Measurements from ENCODE around the gene CNOT10.
"Not testable (repeated sequence)": the region's sequence is repeated elsewhere in the genome, so short reads cannot be mapped to it uniquely, and the experiment has no call there.

Gene CNOT10

GRCh38 chr3:32644380-32644779 lies 40.6 kb upstream of the CNOT10 start:
- ChIA-PET CTCF (no interaction called here), POLR2A (no interaction called here)
- TF ChIP-seq L3MBTL2 (conservative IDR thresholded peaks at IDR 0.05) = no peak
- TF ChIP-seq ELF4 (IDR thresholded peaks at IDR 0.05) = no peak
- TF ChIP-seq FOXA1 (IDR thresholded peaks at IDR 0.05) = no peak
- no peak for TF ChIP-seq SUZ12 (IDR thresholded peaks at IDR 0.05)
- TF ChIP-seq HDGF (IDR thresholded peaks at IDR 0.05; ENCODE audit: borderline replicate concordance) = no peak
- no peak for DNase-seq (ENCODE audit: extremely low spot score)

DNA sequence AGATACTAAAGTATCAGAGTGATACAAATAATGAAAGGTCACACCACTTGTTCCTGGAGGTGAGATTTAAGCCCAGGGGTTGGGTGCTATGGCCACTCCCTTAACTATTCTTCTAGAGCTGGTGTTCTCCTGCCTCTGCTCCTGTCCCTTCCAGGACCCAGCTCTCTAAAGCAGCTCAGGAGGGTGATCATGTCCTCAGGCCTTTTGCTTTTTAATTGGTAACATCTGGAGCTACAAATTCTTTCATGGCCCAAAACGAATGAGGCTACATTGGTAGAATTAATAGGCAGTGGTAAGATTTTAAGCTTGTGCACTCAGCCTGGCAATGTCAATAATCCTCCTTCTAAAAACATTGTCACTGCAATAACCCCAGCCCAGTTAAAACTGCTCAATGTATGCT lies 38.2 kb upstream of the CNOT10 start:
- POLR2A ChIA-PET = no interaction called here
- DNase-seq (ENCODE audit: extremely low spot score) = no peak
- CTCF ChIA-PET = no interaction called here
- TF ChIP-seq LEF1 (IDR thresholded peaks at IDR 0.05; ENCODE audit: borderline replicate concordance) = no peak
- no peak for TF ChIP-seq FOXA1 (IDR thresholded peaks at IDR 0.05)
- TF ChIP-seq TARDBP (IDR thresholded peaks at IDR 0.05) = no peak
- TF ChIP-seq NFRKB (IDR thresholded peaks at IDR 0.05) = no peak
- TF ChIP-seq FOXM1 (IDR thresholded peaks at IDR 0.05; ENCODE audit: borderline replicate concordance) = no peak
- TF ChIP-seq L3MBTL2 (conservative IDR thresholded peaks at IDR 0.05) = no peak
- no peak for TF ChIP-seq SUZ12 (IDR thresholded peaks at IDR 0.05)
- TF ChIP-seq HDGF (IDR thresholded peaks at IDR 0.05; ENCODE audit: borderline replicate concordance) = no peak
- TF ChIP-seq ZNF384 (IDR thresholded peaks at IDR 0.05) = no peak
- no peak for TF ChIP-seq SP1 (IDR thresholded peaks at IDR 0.05)
- TF ChIP-seq FOXK2 (IDR thresholded peaks at IDR 0.05) = no peak
- TF ChIP-seq PKNOX1 (IDR thresholded peaks at IDR 0.05) = no peak
- TF ChIP-seq ELF4 (IDR thresholded peaks at IDR 0.05) = no peak
- no peak for TF ChIP-seq CTBP1 (IDR thresholded peaks at IDR 0.05; ENCODE audit: borderline replicate concordance)
- no peak for TF ChIP-seq BHLHE40 (IDR thresholded peaks at IDR 0.05; ENCODE audit: borderline replicate concordance)
- no peak for TF ChIP-seq ARNT (IDR thresholded peaks at IDR 0.05)

DNA sequence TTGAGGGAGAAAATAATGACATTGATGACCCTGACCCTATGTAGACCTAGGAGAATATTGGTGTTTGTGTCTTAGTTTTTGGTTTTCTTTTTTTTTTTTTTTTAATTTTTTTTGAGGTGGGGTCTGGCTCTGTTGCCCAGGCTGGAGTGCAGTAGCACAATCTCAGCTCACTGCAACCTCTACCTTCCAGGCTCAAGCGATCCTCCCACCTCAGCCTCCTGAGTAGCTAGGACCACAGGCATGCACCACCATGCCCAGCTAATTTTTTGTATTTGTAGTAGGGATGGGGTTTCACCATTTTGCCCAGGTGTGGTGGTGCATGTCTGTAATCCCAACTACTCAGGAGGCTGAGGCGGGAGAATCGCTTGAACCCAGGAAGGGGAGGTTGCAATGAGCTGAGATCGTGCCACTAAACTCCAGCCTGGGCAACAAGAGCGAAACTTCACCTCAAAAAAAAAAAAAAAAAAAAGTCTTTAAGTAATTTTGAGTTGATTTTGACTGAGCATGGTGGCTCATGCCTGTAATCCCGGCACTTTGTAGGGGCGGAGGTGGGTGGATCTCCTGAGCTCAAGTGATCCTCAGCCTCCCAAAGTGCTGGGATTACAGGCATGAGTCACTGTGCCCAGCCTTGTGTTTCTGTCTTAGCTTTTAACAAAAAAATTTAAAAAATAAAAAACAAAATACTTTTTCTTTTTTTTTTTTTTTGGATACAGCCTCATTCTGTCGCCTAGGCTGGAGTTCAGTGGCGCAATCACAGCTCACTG lies 32.5 kb upstream of the CNOT10 start:
- ChIA-PET CTCF (interaction anchor here (1.1 kb wide), 1 partner anchor 9 kb away, joined by 3 read pairs; no protein-coding TSS in a partner anchor), POLR2A (interaction anchor here (1.3 kb wide), 1 partner anchor 83 kb away, joined by 4 read pairs; no protein-coding TSS in a partner anchor)
- not testable (repeated sequence) for DNase-seq (ENCODE audit: extremely low spot score)

DNA sequence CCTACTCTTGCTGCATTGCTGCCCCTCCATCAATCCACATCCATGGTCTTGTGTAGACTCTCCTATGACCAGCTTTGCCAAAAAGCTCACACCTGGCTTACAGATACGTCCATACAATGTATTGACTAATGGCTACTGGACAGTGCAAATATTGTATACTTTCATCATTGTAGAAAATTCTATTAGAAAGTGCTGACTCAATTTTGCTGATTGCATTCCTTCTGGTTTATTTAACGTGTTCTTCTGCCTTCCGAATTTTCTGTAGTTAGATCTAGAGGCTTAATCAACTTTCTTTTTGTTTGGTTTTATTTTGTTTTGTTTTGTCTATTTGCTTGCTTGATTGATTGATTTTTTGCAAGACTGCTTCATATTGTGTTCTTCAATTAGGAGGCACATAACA lies 29.8 kb upstream of the CNOT10 start:
- ChIA-PET POLR2A (no interaction called here), CTCF (no interaction called here)
- TF ChIP-seq TARDBP (IDR thresholded peaks at IDR 0.05) = no peak
- TF ChIP-seq LEF1 (IDR thresholded peaks at IDR 0.05; ENCODE audit: borderline replicate concordance) = no peak
- no peak for TF ChIP-seq SP1 (IDR thresholded peaks at IDR 0.05)
- TF ChIP-seq PKNOX1 (IDR thresholded peaks at IDR 0.05) = no peak
- DNase-seq (ENCODE audit: extremely low spot score) = no peak

DNA sequence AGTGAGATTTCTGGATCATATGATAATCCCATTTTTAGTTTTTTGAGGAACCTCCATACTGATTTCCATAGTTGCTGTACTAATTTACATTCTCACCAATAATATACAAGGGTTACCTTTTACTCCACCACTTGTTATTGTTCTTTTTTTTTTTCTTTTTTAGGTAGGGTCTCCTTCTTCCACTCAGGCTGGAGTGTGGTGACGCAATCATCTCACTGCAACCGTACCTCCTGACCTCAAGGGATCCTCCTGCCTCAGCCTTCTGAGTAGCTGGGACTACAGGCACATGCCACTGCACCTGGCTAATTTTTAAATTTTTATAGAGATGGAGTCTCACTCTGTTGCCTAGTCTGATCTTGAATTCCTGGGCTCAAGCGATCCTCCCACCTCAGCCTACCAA lies 24.4 kb upstream of the CNOT10 start:
- TF ChIP-seq ELF4 (IDR thresholded peaks at IDR 0.05) (no peak), SP1 (IDR thresholded peaks at IDR 0.05) (no peak), FOXK2 (IDR thresholded peaks at IDR 0.05) (no peak), LEF1 (IDR thresholded peaks at IDR 0.05; ENCODE audit: borderline replicate concordance) (no peak), NFRKB (IDR thresholded peaks at IDR 0.05) (no peak), FOXM1 (IDR thresholded peaks at IDR 0.05; ENCODE audit: borderline replicate concordance) (no peak), CTBP1 (IDR thresholded peaks at IDR 0.05; ENCODE audit: borderline replicate concordance) (no peak), ARNT (IDR thresholded peaks at IDR 0.05) (no peak), ZNF384 (IDR thresholded peaks at IDR 0.05) (no peak), FOXA1 (IDR thresholded peaks at IDR 0.05) (no peak)
- CTCF ChIA-PET = no interaction called here
- POLR2A ChIA-PET = interaction anchor here (1.2 kb wide), 1 partner anchor 91 kb away, joined by 3 read pairs; no protein-coding TSS in a partner anchor
- no peak for DNase-seq (ENCODE audit: extremely low spot score)

DNA sequence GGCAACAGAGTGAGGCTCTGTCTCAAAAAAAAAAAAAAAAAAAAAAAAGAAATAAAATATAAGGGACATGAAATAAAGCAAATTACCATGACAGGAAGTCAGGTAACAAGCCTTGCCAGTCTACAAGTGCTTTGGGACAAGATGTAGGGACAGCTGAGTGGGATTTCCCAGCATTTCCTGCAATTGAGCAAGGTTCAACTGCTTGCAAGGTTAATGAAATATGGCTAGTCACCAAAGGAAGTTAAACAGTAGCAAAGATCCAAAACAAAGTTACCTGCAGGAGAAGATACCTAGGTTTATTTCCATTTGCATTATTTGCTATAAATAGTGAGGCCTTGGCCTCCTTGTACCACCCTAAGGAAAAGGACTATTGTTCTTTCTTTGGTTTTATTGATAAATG lies 22.3 kb upstream of the CNOT10 start:
- no peak for TF ChIP-seq L3MBTL2 (conservative IDR thresholded peaks at IDR 0.05)
- TF ChIP-seq FOXA1 (IDR thresholded peaks at IDR 0.05) = no peak
- no peak for TF ChIP-seq BHLHE40 (IDR thresholded peaks at IDR 0.05; ENCODE audit: borderline replicate concordance)
- TF ChIP-seq TARDBP (IDR thresholded peaks at IDR 0.05) = no peak
- TF ChIP-seq FOXM1 (IDR thresholded peaks at IDR 0.05; ENCODE audit: borderline replicate concordance) = no peak
- no peak for TF ChIP-seq ZNF384 (IDR thresholded peaks at IDR 0.05)
- TF ChIP-seq ELF4 (IDR thresholded peaks at IDR 0.05) = no peak
- no peak for TF ChIP-seq NFRKB (IDR thresholded peaks at IDR 0.05)
- no peak for TF ChIP-seq SP1 (IDR thresholded peaks at IDR 0.05)
- TF ChIP-seq PKNOX1 (IDR thresholded peaks at IDR 0.05) = no peak
- no peak for TF ChIP-seq ARNT (IDR thresholded peaks at IDR 0.05)
- TF ChIP-seq FOXK2 (IDR thresholded peaks at IDR 0.05) = no peak
- TF ChIP-seq CTBP1 (IDR thresholded peaks at IDR 0.05; ENCODE audit: borderline replicate concordance) = no peak
- no peak for TF ChIP-seq SUZ12 (IDR thresholded peaks at IDR 0.05)
- TF ChIP-seq HDGF (IDR thresholded peaks at IDR 0.05; ENCODE audit: borderline replicate concordance) = no peak
- ChIA-PET CTCF (no interaction called here), POLR2A (no interaction called here)
- no peak for DNase-seq (ENCODE audit: extremely low spot score)

DNA sequence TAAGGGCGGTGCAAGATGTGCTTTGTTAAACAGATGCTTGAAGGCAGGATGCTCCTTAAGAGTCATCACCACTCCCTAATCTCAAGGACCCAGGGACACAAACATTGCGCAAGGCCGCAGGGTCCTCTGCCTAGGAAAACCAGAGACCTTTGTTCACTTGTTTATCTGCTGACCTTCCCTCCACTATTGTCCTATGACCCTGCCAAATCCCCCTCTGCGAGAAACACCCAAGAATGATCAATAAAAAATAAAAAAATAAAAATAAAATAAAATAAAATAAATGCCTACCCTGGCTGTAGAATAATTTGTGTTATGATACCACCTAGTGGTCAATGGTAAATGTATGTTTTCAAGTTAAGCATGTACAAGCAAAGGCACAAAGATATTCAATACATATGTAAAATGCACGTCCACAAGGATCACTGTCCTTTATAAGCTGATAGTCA lies 20.3 kb upstream of the CNOT10 start:
- CTCF ChIA-PET, POLR2A ChIA-PET: not testable (repeated sequence)
- DNase-seq (ENCODE audit: extremely low spot score) = peak; percentile 50
